Cardiac septum (tissue), 1 donor: ENCODE measurements around the gene SET. TPM values are rescaled to one million over a fixed set of nuclear protein-coding genes. Genes with fewer than 3 reads are reported as not detected.

Experiments used
- DNase-seq: peaks from one replicate; pipeline ENCODE4 v3.0.0-alpha.2; 2020; ENCODE audit warnings: low spot score
- intact Hi-C: fragments of 100-400 bp; cut with DNase I; formaldehyde crosslinking; loops from one replicate; pipeline ENCODE4 v1.14.0; 2022
- total RNA-seq: library from RNA; stranded (reverse); fragmentation: NEBNext Ultra II Directional; extraction: Animal tissue kit (Norgen Biotek cat#: 25700); gene quantifications from one replicate; pipeline ENCODE4 v1.2.1, GENCODE V29; 2021
- donor health status: DM: no; HTN: no; CAD: no.

The SET gene
- total RNA-seq, 1 donor from 2014 or later: 212 TPM

DNA sequence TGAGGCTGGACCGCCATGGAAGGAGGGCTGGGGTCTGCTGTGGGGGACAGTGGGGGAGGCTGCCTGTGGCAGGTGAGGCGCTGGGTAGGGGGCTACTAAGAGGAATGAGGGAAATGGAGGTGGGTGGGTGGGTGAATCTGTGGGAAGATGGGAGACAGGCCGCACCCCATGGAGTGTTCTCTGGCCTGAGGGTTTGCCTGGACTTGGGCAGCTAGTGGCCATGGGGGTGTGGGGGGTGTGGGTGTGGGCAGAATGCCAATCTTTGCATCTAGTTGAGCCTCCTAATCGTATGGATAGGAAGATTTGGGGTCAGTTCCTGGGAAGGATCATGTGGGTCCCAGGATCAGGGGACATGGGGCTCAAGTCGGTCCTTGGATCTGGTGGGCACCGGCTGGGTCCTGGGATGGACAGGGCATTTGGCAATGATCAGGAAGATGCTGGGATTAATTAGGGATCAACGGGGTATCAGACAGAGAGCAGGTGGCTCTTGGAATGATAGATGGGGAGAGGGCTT lies 34.4 kb downstream of the SET start:
- DNase-seq: no peak
- intact Hi-C loops: no loop called here

DNA sequence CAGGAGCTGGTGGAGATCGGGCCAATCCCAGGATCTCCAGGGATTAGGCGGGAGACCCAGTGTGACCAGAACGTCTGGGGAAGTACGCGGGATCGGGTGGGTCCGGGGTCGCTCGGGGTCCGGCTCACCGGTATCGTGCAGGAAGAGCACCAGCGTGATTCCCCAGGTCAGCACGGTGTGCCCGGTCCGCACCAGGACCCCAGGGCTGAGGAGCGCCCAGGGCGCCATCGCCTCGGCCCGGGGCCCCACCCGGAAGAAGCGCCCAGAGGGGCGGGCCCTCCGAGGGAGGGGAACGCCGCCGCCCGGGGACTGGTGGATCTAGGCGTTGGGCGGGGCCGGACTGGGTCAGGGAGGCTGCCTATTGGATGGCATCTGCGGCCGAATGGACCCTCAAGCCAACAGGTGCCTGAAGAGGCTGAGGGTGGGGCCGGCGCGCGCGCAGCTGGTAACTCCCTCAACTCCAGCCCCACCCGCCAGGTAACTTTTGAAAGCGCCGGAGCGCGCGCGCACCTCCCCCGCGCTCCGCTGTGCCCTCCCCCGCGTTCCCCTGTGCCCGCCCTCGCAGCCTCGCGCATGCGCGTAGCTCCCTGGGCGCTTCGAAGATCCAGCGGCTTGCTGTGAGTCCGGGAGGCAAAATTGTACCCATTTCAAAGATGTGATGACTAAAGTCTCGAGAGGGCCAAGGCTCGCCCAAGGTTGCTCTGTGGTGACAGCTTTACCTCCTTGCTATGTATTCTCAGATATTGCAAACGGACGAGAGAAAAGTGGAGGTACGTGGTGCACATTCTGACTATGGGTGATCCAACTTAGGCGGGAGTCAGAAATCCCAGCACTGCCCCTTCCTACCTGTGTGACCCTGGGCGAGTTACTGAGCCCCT lies 35.1 kb downstream of the SET start, which contains the start of gene ZDHHC12:
Gene ZDHHC12 (minus strand): TSS at position 262 of the 878 bp plus-strand sequence. CDS start 34 bp downstream, at position 228.
- peak; percentile 98 for DNase-seq
- intact Hi-C loops: no loop called here

DNA sequence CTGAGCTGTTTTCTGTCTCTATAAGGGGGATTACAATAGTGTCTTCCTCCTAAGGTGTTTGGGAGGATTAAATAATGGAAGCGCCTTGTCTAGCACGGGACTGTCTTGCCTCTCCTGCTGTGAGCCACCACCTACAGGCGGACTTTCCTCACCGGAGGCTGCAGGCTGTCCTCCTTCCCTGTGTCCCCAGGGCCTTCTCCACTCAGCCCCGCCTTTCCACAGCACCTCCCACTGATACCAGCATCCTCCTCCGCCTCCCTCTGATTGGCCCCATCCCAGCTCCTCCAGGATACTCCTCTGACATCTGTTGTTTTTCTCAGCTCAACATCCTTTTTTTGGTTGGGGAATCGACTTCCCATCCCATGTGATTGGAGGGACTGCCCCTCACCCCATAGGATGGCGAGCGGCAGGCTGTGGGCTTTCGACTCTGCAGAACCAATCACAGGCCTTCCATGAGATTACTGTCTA lies 35.8 kb downstream of the SET start:
- DNase-seq: peak; percentile 87
- intact Hi-C loops: no loop called here

DNA sequence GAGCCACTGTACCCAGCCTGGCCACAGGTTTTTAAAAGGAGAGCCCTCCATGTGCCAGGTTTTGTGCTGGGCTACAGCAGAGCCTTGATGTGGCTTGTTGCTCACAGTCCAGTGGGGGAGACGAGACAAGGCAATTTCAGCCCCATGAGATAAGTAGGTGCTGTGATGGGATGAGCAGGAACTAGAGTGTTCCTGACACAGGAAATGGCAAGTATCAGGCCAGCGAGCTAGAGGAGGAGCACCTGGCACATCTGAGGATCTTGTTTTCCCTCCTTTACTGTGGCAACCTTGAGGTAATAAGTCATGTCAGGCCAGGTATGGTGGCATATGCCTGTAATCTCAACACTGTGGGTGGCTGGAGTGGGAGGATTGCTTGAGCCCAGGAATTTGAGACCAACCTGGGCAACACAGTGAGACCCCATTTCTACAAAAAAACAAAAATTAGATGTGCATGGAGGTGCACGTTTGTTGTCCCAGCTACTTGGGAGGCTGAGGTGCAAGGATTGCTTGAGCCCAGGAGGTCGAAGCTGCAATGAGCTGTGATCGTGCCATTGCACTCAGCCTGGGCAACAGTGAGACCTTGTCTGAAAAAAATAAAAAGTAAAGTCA lies 38.7 kb downstream of the SET start:
- intact Hi-C loops: no loop called here
- DNase-seq: no peak

DNA sequence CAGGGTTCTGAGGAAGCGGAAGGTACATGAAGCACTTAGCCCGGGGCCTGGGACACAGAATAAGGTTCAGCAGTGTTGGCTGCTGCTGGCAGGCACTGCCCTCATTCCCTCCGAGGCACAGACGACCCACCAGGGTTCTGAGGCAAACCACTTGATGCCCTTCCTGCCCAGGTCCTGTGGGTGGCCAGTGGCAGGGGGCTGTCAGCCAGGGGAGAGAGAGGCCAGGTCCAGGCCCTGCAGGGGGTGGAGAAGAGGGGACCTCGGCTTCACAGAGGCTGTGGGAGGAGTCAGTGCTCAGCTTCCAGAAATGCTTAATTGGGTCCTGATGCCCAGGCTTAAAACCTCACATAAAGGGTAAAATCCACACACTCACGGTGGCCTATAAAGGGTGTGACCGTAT lies 39.3 kb downstream of the SET start:
- intact Hi-C loops: no loop called here
- DNase-seq: no peak

DNA sequence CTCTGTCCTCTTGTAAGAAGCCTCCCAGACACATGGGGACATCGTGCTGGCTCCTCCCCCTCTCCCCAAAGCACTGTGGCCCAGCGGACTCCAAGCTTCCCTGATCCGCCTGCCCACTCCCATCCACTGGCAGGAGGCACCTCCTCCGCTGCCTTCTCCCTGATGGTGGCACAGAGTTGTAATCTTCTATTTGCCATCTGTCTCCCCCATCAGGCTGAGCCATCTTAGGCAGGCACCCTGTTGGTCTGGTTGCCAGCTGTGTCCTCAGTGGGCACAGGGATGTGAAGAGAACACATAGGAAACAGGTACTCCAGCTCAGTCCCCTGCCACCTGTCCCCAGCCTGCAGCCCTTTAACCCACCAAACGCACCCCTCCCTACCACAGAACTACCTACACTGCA lies 40.3 kb downstream of the SET start:
- no peak for DNase-seq
- intact Hi-C loops: no loop called here

DNA sequence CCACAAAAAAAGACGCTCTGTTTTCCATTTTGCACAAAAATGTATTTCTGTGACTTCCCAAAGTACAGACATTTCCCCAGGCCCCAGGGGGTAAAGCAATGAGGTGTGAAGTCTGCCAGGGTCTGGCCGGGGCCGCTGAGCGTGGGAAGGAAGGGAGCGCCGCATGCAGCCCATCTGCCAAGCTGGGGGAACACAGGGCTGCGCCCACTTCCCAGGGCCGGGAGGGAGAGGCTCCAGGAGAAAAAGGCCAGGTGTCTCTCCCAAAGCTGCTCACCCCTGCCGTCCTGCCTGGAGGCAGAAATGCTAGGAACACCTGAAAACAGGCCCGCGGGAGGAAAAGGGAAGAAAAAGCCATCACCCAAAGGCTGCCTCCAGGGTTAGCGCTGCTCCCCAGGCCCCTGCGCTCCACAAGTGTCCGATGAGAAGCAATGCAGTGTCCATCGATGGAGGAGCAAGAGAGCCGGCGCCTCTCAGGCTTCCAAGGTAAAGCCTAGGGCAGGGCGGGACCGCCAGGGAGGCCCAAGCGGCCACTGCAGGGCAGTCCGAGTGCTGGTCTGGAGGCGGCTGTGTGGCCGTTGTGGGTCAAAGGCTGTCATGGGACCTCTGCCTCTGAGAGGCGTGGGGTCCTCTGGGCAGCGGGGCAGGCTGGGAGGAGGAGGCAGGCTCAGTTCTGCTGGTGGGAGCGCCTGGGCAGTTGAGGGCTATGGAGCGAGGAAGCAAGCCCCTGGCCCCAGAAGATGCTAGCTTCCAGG lies 40.9 kb downstream of the SET start:
- intact Hi-C loops: no loop called here
- DNase-seq: no peak

DNA sequence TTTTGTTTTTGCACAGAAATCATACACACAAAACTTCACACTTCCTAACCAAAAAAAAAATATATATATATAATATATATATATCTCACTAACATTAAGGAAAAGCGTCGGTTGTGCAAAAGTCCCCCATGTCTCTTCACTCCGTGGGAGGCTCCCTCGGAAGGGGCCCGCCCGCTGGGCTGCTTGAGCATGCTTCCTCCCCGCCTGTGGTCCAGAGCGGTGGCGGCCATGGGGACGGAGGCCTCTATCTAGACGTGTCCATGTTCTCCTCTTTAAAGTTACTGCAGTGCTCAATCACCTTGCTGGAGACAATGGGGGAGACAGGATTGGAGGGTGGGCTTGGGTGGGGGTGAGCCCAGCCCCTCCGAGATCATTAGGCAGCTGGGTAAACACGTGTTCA lies 42.1 kb downstream of the SET start:
- intact Hi-C loops: no loop called here

DNA sequence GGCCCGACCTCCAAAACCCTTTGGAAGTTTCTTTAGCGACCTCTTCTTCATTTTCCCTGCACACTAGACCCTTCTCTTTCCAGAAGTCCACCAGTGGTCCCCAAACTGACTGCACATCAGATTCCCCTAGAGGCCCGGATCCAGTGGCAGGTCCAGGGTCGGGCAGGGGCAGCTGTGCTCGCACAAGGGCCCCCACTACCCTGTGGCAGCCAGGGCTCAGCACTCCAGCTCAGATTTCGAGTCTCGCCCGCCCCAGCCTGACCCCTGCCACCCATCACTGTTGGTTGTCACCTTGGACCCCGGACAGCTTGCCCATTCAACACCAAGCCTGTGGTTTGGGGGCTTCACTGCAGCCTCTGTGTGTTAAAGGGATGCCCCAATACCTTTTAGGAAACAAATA lies 42.7 kb downstream of the SET start:
- no peak for DNase-seq
- intact Hi-C loops: no loop called here

More for the DNA sequence above, 42.1 kb downstream of the SET start:
- DNase-seq: no peak

DNA sequence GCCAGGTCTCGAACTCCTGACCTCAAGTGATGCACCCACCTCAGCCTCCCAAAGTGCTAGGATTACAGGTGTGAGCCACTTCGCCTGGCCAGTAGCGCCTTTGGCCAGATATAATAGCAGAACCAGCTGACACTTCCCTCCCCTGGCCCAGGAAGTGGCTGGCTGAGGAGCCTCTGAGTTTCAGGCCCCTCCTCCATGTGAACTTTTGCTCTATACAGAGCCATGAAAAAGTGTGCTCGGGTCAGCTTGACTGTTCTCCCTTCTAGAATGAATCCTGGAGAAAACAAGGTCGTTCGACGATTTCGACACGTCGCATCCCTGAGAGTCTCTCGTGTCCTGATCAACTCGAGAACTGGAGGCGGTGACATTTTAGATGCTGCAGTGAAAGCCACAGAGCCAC lies 43.6 kb downstream of the SET start:
- no peak for DNase-seq
- intact Hi-C loops: no loop called here

DNA sequence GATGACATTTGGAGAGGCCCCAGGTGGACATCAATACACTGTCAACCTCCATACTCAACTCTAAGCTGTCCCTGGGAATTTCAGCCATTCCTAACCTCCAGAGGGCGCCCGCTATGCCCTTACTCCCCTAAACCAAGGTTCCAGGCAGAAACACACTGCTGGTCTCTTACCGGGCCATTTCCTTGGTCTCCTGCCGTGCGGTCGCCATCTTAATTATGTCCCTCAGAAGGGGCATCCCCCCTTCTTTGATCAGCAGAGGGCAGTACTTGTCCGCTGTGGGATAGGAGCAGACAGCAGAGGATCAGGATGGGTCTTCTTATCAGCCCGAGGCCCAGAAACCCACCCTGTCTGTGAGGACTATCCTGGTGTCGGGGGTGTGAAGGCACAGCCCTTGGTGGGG lies 44.2 kb downstream of the SET start:
- DNase-seq: no peak
- intact Hi-C loops: no loop called here

DNA sequence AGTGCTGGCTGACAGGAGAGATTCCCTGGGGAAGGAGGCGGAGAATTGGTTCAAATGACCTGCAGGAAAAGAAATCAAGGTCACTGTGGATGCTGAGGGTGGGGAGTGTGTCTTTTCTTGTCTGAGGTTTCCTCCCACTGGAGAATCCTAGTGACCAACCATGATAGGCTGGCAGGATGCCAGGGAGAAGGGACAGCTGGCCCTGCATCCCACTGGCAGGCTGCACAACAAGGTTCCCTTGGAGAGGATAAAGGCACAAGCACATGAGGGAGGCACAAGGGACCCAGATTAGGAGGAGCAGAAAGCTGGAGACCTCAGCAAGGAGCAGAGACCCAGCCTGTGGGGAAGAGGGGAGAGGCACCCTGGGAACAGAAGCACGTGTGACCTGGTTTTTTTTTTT lies 46.4 kb downstream of the SET start:
- intact Hi-C loops: no loop called here
- DNase-seq: no peak

DNA sequence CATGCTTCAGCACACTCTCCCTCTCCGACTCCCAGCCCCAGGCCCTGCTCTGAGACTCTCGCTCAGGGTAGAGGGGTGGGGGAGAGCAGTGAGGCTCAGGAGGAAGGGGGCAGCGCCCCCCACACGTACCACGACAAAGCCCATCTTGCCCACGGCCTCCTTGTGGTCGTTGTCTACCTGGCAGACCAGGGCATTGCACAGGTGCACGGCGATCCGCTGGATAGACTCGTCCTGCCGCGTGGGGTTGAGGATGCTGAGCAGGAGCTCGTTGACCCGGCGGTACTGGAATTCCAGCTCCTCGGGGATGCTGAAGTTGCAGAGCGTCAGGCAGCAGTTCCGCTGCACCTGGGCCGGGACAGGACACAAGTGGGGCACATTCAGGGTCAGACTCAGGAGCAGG lies 53.4 kb downstream of the SET start:
- intact Hi-C loops: no loop called here
- DNase-seq: no peak

DNA sequence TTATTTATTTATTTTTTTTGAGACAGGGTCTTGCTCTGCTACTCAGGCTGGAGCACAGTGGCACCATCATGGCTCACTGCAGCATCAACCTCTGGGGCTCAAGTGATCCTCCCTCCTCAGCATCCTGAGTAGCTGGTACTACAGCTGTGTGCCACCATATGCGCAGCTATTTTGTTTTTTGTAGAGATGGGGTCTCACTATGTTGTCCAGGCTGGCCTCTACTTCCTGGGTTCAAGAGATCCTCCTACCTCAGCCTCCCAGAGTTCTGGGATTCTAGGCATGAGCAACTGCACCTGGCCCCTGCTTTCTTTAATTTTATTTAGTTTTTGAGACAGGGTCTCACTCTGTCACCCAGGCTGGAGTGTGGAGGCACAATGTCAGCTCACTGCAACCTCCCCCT lies 54.4 kb downstream of the SET start:
- DNase-seq: no peak
- intact Hi-C loops: no loop called here

Other genes with a start within 250 kb of the SET start
- gene ODF2, start 233.2 kb upstream of the SET start, total RNA-seq: 20.8 TPM
- 20.2 TPM for gene GLE1, start 184.5 kb upstream of the SET start, total RNA-seq
- 380 TPM for gene SPTAN1, start 136.6 kb upstream of the SET start, total RNA-seq
- gene DYNC2I2, start 32.4 kb upstream of the SET start, total RNA-seq: 29.6 TPM
- gene PKN3, start 13.3 kb downstream of the SET start, total RNA-seq: 6.2 TPM
- gene ZDHHC12, start 34.9 kb downstream of the SET start, total RNA-seq: 7.4 TPM
- gene ZER1, start 82.7 kb downstream of the SET start, total RNA-seq: 51.8 TPM
- 15.7 TPM for gene TBC1D13, start 98.0 kb downstream of the SET start, total RNA-seq
- 47.1 TPM for gene ENDOG, start 129.3 kb downstream of the SET start, total RNA-seq
- 18.0 TPM for gene SPOUT1, start 140.6 kb downstream of the SET start, total RNA-seq
- gene KYAT1, start 192.7 kb downstream of the SET start, total RNA-seq: 9.2 TPM
- 24.2 TPM for gene LRRC8A, start 192.9 kb downstream of the SET start, total RNA-seq
- gene PHYHD1, start 231.8 kb downstream of the SET start, total RNA-seq: 21.9 TPM